GM19397 (cell line): ENCODE data around the gene SNRK.

Experiments
- ATAC-seq: cut with Tn5 transposase; IDR thresholded peaks from one replicate; pipeline ENCODE4 v1.9.1; 2021; ENCODE audit warnings: mild to moderate bottlenecking, moderate library complexity; ENCODE audit not compliant: unreplicated experiment

SNRK gene

GRCh38 chr3:43266995-43267394 lies 19.3 kb upstream of the SNRK start:
- ATAC-seq = no peak

GRCh38 chr3:43268636-43269035 lies 17.7 kb upstream of the SNRK start:
- ATAC-seq = no peak

- no peak for ATAC-seq
These were observed 16.3 kb upstream of the SNRK start for GRCh38 chr3:43270078-43270477.

GRCh38 chr3:43273416-43273815 lies 12.9 kb upstream of the SNRK start:
- no peak for ATAC-seq

- no peak for ATAC-seq
These were observed 7.3 kb upstream of the SNRK start for GRCh38 chr3:43279082-43279481.

- no peak for ATAC-seq
These were observed 6.8 kb upstream of the SNRK start for GRCh38 chr3:43279532-43279931.

DNA sequence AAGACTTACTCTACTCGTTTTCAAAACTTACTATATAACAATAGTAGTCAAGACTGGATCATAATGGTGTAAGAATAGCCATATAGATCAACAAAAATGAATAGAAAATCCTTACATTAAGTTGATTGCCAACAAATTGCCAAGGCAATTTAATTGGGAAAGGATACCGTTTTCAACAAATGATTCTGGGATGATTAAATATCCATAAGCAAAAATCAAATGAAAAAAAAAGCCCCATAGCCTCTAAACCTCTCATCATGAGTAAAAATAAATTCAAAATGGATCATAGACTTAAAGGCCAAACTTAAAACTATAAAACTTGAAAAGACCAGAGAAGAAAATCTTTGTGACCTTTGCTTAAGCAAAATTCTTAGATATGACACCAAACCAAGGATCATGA lies 5.3 kb upstream of the SNRK start:
- ATAC-seq = no peak

- no peak for ATAC-seq
These were observed 2.2 kb upstream of the SNRK start for GRCh38 chr3:43284171-43284570.

- no peak for ATAC-seq
These were observed 696 bp upstream of the SNRK start for GRCh38 chr3:43285644-43286043.

DNA sequence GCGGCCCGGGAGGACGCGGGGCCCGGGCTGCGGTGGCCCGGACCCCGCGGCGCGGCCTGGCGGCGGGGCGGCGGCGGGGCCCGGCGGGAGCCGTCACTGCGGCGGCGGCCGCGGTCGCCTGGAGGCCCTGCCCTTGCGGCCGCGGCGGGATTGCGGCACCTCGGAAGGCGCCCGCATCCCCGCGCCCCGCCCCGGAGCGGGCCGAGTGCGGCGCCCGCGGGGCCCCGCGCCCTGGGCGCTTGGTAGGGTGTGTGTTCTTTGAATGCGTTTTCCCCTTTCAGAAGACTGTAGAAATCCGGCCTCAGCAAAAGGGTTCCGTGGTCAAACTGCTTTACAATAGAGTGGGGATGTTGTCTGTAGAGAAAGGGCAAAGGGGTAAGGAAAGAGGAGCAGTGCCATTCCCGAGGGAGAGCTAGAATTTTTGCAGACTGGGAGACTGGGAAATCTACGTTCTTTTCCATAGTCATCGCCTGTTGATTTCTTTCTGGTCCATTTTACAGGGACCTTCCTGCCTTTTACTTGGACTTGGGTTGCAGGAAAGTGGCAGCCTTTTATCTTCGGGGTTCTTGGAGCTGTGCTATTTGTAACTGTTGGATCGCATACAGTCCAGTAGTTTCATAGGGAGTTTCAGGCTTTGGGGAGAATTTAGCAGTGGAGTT lies 630 bp downstream of the SNRK start:
- no peak for ATAC-seq

DNA sequence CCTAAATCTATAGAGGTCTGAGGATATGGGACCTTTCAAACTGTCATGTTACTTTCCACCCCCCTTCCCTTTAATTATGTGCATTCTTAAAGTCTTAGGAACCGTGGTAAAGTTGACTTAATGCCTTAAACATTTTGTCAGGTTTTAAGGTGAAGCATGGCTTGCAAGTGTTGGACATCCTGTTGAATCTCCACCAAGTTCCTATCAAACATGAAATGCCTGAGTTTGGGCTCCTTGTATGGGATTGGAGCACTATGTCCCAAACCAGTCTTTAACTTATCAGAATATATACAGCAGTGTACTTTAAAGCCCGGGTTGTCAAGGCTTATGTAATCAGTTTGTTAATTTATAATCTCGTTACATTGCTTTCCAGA lies 1.1 kb downstream of the SNRK start:
- ATAC-seq = no peak

DNA sequence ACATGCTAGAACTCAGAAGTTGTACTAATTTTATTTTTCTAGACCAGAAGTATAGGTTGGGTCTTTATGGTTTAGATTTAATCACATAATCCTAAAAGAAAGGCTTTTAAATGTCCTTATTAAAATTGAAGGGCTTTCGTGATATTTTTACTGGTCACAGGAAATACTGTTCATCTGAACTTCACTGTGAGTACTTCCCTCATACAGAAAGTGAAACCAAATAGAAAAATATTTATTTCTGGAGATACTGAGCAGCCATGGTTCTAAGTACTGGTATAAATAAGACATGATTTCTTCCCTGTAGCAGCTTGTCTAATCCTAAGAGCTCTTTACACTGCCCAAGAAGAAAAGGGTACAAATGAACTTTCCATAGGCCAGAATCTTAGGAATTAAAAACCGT lies 2.0 kb downstream of the SNRK start:
- ATAC-seq = no peak

DNA sequence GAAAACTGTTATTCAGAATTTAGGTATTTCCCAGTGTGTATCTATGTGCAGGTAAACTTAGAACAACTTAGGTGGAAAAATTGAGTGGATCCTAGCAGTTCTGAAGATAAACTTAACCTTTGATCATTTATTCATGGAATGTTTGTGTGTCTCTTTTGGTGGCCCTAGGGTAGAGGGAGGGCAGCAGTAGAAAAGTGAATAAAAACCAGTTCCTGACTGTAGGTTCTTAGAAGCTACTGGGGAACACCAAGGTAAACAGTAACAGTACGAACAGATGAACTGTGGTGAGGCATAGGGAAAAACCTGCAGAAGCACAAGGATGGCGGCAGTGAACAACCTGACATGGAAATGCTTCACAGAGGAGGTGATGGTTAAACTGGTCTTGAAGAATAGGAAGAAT lies 2.5 kb downstream of the SNRK start:
- no peak for ATAC-seq

GRCh38 chr3:43289401-43289800 lies 3.1 kb downstream of the SNRK start:
- ATAC-seq = no peak

DNA sequence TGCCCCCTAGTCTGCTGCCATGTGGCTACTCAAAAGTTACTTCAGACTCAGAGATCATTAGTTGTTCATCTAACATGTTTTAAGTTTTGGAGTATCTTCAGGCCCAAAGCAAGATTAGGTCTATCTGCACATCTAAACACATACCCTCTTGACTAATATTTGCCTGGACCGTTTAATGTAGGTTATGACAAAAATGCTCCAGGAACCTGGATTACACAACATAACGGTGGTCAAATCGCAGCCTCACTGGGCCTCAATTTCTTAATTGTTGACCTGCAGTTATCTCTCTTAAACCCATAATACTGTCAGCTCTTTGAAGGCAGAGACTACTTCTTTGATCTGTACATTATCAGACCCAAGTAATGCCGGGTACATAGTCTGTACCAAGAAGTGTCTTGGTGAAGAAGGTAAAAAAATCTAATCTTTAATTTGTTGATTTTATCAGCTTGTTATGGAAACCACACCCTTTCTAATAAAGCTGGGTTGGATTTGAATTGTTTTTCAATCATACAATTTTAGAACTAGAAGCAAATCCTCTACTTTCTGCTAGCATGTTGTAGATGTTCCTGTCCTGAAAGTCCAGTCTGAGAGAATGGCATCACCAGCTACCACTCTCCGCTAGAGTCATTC lies 3.6 kb downstream of the SNRK start:
- ATAC-seq = no peak

DNA sequence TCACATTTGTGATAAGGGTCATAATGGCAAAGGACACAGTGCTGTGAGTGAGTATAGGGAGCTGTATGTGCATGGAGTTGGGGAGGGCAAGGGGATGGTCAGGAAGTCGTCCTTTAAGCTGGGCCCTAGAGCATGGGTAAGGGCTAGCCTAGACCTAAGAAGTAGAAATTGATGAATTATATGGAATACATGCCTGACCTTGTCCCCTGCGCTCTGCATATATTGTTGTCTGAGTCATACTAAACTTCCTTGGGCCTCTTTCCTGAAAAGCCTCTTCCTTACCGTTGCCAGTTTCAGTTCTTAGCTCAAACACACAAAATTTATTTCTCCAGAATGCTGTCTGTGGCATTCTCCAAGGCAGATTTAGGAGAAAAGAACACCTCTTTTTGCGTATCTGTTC lies 4.6 kb downstream of the SNRK start:
- no peak for ATAC-seq

DNA sequence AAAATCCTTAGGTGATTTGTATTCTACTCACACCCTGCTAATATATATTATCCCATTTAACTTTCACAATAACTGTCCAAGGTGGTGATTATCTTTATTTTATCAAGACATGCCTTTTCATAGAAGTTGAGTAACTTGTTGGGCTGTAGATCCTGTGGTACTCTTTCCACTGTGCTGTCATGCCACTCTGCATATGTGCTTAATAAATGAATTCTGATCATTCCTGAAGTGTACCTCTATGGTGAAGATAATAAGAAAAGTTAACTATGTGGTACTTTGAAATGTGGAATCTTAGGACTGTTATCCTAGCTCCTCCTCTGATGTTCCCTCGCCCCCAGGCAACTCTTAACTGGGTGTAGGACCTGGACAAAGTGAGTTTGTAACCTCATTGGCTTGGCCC lies 5.2 kb downstream of the SNRK start:
- no peak for ATAC-seq

DNA sequence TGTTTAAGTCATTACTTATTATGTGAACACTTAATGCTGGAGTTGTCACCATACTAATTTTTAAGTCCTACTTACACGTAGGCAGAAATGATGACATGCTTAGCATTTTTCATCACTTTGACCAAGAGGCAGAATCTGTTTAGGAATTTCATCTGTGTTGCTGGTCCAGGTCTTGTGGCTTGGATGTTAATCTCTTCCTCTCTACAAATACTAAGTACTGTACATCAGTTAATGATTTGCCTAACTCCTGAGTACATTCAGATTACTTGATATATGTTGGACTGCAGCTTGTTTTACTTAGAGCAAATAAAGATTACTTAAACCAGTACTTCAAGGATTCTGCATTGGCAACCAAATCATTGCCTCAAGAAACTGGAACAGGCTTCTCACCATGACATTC lies 8.6 kb downstream of the SNRK start:
- ATAC-seq = no peak

- peak; percentile 84 for ATAC-seq
These were observed 10.2 kb downstream of the SNRK start for GRCh38 chr3:43296565-43296964.

DNA sequence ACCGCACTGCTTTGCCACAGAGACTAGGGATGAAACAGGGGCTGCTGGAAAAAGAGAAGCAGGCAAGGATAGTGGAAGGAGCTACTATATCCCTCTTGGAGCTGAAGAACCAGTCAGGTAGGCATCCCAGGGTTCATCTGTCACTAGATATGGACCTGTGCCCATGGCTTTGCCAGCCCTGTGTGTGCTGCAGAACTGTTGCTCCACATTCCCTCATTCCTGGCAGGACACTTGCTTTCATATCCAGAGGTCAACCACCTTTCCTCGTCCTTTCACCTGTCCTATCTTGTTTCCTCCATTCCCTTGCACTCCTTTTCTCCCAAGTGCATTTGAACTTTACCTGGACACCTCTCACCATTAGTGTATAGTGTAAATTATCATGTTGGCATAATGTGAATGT lies 12.0 kb downstream of the SNRK start:
- no peak for ATAC-seq

DNA sequence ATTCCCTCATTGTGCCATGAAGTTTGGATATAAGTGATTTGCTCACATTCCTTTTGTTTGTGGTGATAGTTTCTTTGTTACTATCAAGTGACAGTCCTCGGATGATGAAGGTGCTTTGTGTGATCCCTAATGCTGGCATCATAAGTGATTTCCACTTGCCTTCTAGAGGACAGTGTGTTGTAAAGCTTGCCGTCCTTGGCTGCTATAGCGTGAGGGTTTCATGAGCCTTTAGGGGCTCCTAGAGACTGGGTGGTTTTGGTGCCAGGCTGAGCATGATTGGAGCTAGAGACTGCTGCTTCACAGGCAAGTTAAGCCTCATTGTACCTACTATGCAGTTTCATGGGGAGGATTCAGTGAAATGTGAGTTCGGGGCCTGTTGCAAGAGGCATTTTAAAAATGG lies 12.4 kb downstream of the SNRK start:
- no peak for ATAC-seq

DNA sequence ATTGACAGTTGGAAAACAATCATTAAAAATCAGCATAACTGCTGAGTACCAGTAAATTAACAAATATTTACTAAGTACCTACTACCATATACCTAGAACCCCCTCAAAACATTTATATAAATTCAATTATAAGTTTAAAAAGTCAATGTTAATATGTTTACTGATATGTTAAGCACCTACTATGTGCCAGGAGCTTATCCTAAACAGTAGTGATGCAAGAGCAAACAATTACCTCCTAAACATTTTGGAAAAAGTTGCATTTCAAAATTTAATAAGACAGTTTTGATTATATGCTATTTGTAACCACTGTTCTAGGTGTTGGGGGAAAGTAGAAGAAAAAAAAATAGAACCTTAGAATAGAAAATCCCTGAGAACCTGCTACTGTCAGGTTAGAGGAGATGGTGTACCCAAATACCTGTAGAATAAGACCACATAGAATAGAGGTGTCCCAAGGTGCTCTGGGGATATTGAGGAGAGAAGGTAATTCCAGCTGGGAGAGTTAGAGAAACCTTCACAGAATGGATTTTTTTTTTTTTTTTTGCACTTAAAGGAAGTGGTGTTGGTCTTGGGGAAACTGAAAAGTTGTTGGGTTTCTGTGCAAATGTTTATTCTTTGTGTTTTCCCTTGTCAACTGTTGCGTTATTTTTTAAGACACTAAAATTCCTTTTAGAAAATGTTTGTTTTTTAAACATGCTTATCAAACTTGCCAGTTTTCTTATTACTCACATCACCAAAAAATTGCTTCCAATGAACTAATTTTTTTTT lies 16.0 kb downstream of the SNRK start:
- ATAC-seq = no peak
